ENCODE data around the gene C6orf120.
"Not testable (repeated sequence)": the region's sequence is repeated elsewhere in the genome, so short reads cannot be mapped to it uniquely, and the experiment has no call there.

The C6orf120 gene

DNA sequence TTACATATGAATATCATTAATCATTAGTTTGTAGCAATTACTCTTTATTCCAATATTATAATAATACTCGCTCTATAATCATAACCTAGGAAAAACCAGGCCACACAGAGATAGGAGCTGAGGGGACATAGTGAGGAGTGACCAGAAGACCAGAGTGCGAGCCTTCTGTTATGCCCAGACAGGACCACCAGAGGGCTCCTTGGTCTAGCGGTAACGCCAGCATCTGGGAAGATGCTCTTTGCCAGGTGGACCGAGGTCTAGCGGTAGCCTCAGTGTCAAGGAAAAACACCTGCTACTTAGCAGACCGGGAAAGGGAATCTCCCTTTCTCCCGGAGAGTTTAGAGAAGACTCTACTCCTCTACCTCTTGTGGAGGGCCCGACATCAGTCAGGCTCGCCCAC is 4.8 kb upstream of the C6orf120 start:
- H3K27me3 Mint-ChIP-seq; H3K36me3 Mint-ChIP-seq (ENCODE audit: low read depth); H3K27ac Mint-ChIP-seq; H3K4me3 Mint-ChIP-seq; intact Hi-C loops (cut with micrococcal nuclease): not testable (repeated sequence)
- H3K4me1 Mint-ChIP-seq (ENCODE audit: low read depth) = peaks cover 22% of the 10 kb centered on the region
- peaks cover 31% of the 10 kb centered on the region for H3K9me3 Mint-ChIP-seq

DNA sequence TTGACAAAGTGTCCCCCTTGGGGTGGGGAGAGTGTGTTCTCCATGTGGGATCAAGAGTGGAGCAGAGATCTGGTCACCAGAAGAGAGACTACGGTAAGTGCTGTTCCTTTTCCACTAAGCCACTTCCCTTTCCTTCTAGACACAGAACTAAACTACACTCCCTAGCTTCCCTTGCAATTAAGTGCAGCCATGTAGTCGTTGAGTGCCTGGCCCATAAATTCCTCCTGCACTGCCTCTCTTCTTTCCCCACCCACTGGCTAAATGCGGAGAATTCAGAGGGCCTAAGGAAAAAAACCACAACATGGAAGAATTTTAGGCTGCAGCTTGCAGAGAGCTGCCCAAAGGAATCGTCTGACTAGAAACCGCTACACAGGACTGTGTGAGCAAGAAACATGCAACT is 1.6 kb upstream of the C6orf120 start:
- Mint-ChIP-seq H3K4me3 (no peak overlapping the region), H3K27me3 (no peaks in the 10 kb centered on the region), H3K9me3 (peaks cover 13% of the 10 kb centered on the region), H3K27ac (peak overlapping the region; percentile 18), H3K36me3 (ENCODE audit: low read depth) (peaks cover 15% of the 10 kb centered on the region), H3K4me1 (ENCODE audit: low read depth) (peaks cover 22% of the 10 kb centered on the region)
- intact Hi-C loops (cut with micrococcal nuclease) = loop anchor here (5.0 kb wide), 3 partner anchors 48 to 607 kb away; partner anchors contain the start of gene FAM120B

DNA sequence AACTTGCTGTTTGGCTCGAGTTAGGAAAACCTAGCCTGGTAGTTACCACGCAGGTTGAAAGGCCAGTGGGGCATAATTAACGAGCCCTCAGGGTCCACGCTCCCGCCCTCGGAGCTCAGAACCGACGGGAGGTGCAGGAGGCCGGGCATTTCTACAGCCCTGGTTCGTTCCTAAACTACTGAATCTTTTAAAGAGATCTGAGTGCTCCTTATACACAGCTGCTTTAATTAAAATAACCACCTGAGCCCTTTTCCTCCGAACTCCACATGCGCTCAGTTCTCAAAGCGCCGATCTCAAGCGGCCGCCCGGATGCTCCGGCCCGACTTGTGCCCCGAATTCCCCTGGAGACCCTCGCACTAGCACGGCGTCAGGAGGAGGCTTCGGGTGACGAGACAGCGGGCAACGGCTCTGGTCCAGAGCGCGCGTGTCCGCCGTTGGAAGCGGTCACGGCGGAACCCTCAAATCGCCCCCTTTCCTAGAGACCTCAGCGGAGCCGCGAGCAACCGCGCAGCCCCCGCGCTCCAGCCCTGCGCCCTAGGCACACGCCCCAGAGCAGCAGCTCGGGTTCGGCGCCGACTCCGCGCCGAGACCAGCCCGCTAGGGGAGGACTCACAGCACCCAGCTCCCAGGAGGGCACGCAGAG is 494 bp upstream of the C6orf120 start:
- H3K36me3 Mint-ChIP-seq (ENCODE audit: low read depth) = peaks cover 19% of the 10 kb centered on the region
- H3K27me3 Mint-ChIP-seq = no peaks in the 10 kb centered on the region
- H3K4me1 Mint-ChIP-seq (ENCODE audit: low read depth) = peaks cover 31% of the 10 kb centered on the region
- H3K9me3 Mint-ChIP-seq = peaks cover 2% of the 10 kb centered on the region
- peak overlapping the region; percentile 87 for H3K27ac Mint-ChIP-seq
- H3K4me3 Mint-ChIP-seq = peak overlapping the region; percentile 87
- intact Hi-C loops (cut with micrococcal nuclease) = loop anchor here (5.0 kb wide), 3 partner anchors 49 to 606 kb away; partner anchors contain the start of gene FAM120B

DNA sequence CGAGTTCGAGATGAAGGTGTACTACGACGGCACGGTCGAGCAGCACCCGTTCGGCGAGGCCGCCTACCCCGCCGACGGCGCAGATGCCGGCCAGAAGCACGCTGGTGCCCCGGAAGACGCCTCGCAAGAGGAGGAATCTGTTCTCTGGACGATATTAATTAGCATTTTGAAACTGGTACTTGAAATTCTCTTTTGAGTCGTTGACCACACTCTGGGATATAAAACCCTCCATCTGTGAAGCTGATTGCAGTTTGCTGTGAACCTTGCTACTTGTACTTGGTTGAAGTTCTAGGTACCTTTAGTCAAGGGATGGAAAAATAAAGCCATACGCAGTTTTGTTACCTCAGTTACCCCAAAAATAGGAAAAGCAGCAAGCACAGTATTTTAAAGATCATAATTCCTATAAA is 917 bp downstream of the C6orf120 start:
- H3K36me3 Mint-ChIP-seq (ENCODE audit: low read depth) = peaks cover 21% of the 10 kb centered on the region
- intact Hi-C loops (cut with micrococcal nuclease) = loop anchor here (1.0 to 5.0 kb wide), 6 partner anchors 20 to 852 kb away; partner anchors contain the start of genes DYNLT2, ERMARD, FAM120B and TBP
- peak overlapping the region; percentile 87 for H3K4me3 Mint-ChIP-seq
- H3K27ac Mint-ChIP-seq = peak overlapping the region; percentile 87
- H3K9me3 Mint-ChIP-seq = no peaks in the 10 kb centered on the region
- peaks cover 34% of the 10 kb centered on the region for H3K4me1 Mint-ChIP-seq (ENCODE audit: low read depth)
- no peaks in the 10 kb centered on the region for H3K27me3 Mint-ChIP-seq

DNA sequence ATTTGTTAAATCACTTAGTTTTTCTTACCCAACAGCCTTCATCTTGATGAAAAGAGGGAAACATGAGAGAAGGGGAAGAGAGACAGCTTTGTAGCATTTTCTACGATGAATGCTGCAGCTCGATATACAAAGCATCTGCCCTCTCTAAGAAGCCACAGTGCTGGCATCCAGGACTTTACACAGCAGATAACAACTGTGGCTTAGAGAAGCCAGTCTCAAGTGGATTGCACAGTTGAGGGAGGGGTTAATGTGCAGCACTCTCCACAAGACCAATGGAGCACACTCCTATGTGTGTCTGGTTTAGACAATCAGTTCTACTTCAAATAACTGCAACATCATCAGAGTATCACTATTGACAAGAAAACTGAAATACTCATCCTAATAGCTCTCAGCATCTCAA is 5.8 kb downstream of the C6orf120 start:
- H3K4me3 Mint-ChIP-seq = no peak overlapping the region
- no peaks in the 10 kb centered on the region for H3K27me3 Mint-ChIP-seq
- intact Hi-C loops (cut with micrococcal nuclease) = no loop called here
- H3K27ac Mint-ChIP-seq = no peak overlapping the region
- no peaks in the 10 kb centered on the region for H3K9me3 Mint-ChIP-seq
- H3K4me1 Mint-ChIP-seq (ENCODE audit: low read depth) = peaks cover 11% of the 10 kb centered on the region
- peaks cover 26% of the 10 kb centered on the region for H3K36me3 Mint-ChIP-seq (ENCODE audit: low read depth)

DNA sequence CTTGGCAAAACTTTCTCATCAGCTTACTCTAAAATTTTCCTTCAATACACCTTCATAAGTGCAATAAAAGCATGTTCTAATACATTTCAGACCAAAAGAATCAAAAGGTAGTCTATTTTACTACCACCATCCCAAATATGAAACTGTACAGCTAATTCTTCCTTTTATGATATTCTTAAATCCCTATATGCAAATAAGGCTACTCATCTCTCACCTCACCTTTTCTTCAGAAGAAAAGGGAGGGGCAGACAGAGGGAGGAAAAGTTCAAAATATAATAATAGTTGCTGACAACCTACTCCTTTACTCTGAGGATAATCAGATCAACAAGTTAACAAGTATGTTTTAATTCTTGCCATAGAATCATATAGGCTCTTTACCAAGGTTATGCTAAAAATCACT is 7.4 kb downstream of the C6orf120 start:
- intact Hi-C loops (cut with micrococcal nuclease) = no loop called here
- Mint-ChIP-seq H3K27ac (no peak overlapping the region), H3K4me3 (no peak overlapping the region), H3K27me3 (no peaks in the 10 kb centered on the region), H3K9me3 (no peaks in the 10 kb centered on the region), H3K36me3 (ENCODE audit: low read depth) (peaks cover 37% of the 10 kb centered on the region), H3K4me1 (ENCODE audit: low read depth) (peaks cover 11% of the 10 kb centered on the region)

DNA sequence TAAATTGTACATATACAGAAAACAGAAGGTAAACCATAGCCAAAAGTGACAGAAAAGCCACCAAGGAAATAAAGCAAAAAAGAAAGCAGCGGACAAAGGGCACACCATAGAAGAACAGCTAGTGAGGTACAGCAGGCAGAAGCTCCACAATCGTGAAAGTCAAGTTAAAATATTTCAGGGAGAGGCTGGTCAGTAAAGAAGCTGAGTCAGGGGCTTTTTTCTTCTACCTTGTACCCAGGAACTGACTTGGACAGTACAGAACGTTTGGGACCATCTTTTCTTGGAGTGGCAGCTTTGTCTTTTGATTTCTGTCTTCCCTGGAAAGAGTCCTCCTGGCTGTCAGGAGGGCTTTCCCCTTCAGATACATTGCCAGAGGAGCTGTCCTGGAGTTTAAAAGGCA is 8.1 kb downstream of the C6orf120 start:
- Mint-ChIP-seq H3K27ac (no peak overlapping the region), H3K4me1 (ENCODE audit: low read depth) (peaks cover 11% of the 10 kb centered on the region), H3K36me3 (ENCODE audit: low read depth) (peaks cover 44% of the 10 kb centered on the region), H3K27me3 (no peaks in the 10 kb centered on the region), H3K9me3 (no peaks in the 10 kb centered on the region), H3K4me3 (no peak overlapping the region)
- intact Hi-C loops (cut with micrococcal nuclease) = no loop called here

DNA sequence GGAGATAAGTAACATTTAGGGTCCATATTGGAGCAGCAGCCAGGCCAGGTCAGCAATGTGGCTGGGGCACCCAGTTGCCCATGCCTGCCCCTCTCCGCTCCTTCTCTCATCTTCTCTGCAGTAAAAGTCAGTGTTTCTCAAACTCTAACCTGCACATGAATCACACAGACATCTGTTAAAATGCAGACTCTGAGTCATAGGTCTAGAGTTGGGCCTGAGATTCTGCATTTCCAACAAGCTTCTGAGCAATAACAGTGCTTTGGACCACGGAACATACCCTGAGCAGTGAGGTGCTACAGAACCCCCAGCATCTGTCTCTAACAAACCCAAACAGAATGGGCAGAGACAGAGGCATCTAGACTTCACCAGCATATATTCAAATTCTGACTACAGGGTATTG is 12.3 kb downstream of the C6orf120 start:
- no peak overlapping the region for H3K4me3 Mint-ChIP-seq
- H3K27ac Mint-ChIP-seq = no peak overlapping the region
- H3K9me3 Mint-ChIP-seq = no peaks in the 10 kb centered on the region
- intact Hi-C loops (cut with micrococcal nuclease) = no loop called here
- no peaks in the 10 kb centered on the region for H3K27me3 Mint-ChIP-seq
- H3K4me1 Mint-ChIP-seq (ENCODE audit: low read depth) = no peaks in the 10 kb centered on the region
- H3K36me3 Mint-ChIP-seq (ENCODE audit: low read depth) = peaks cover 60% of the 10 kb centered on the region

DNA sequence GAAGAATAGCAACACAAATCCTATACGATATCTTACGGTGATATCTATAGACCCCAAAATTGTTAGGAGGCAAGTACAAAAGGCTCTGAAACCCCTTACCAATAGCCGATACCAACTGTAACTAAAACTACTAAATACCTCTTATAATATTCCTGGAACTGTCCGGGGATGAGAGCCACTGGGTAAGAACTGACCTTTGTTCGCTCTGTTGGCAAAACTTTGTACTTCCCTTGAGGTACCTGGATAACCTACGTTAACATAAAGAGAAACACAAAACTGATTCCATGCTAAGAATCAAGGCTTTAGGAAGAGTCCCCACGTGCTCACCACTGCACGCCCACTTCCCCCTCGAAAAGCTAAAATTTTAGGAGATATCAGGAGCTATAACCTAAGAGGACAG is 12.7 kb downstream of the C6orf120 start:
- Mint-ChIP-seq H3K27ac (no peak overlapping the region), H3K4me1 (ENCODE audit: low read depth) (no peaks in the 10 kb centered on the region), H3K4me3 (no peak overlapping the region), H3K27me3 (no peaks in the 10 kb centered on the region), H3K36me3 (ENCODE audit: low read depth) (peaks cover 60% of the 10 kb centered on the region), H3K9me3 (no peaks in the 10 kb centered on the region)
- intact Hi-C loops (cut with micrococcal nuclease) = no loop called here

DNA sequence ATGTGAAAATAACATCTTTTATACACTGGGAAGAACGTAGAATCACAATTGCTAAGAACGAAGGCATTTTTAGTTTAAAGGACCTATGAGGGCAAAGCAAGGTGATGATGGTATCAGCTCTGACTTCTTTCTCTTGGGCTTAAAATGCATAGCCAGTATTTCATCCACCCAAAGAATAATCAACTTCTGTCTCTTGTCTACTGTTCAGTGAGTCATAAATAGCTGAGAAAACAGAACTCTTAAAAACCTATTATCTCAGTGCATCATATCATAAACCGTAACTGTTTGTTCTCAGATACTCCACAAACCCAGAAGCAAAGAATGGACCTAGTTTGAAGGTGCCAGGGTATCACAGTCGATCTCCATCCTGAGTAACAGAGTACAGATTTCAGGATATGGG is 17.2 kb downstream of the C6orf120 start:
- Mint-ChIP-seq H3K4me3 (no peak overlapping the region), H3K27ac (no peak overlapping the region), H3K36me3 (ENCODE audit: low read depth) (peaks cover 39% of the 10 kb centered on the region), H3K9me3 (no peaks in the 10 kb centered on the region), H3K4me1 (ENCODE audit: low read depth) (peaks cover 19% of the 10 kb centered on the region), H3K27me3 (no peaks in the 10 kb centered on the region)
- intact Hi-C loops (cut with micrococcal nuclease) = no loop called here

DNA sequence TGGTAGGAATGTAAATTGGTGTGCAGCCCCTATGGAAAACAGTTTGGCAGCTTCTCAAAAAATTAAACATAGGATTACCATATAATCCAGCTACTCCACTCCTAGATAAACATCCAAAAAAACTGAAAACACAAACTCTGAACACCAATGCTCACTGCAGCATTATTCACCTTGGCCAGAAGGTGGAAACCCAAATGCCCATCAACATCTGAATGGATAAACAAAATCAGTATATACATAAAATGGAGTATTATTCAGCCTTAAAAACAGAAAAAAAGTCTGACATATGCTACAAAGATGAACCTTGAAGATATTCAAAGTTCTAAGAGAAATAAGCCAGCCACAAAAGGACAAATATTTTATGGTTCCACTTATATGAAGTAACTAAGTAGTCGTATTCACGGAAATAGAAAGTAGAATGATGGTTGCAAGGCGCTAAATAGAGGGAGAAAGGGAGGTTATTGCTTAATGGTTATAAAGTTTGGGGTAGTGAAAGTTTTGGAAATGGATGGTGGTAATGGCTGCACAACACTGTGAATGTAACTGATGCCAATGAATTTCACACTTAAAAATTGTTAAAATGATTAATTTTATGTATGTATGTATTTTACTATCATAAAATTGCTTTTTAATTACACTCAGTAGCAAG is 18.4 kb downstream of the C6orf120 start:
- H3K36me3 Mint-ChIP-seq (ENCODE audit: low read depth) = peaks cover 27% of the 10 kb centered on the region
- intact Hi-C loops (cut with micrococcal nuclease) = no loop called here
- no peak overlapping the region for H3K27ac Mint-ChIP-seq

DNA sequence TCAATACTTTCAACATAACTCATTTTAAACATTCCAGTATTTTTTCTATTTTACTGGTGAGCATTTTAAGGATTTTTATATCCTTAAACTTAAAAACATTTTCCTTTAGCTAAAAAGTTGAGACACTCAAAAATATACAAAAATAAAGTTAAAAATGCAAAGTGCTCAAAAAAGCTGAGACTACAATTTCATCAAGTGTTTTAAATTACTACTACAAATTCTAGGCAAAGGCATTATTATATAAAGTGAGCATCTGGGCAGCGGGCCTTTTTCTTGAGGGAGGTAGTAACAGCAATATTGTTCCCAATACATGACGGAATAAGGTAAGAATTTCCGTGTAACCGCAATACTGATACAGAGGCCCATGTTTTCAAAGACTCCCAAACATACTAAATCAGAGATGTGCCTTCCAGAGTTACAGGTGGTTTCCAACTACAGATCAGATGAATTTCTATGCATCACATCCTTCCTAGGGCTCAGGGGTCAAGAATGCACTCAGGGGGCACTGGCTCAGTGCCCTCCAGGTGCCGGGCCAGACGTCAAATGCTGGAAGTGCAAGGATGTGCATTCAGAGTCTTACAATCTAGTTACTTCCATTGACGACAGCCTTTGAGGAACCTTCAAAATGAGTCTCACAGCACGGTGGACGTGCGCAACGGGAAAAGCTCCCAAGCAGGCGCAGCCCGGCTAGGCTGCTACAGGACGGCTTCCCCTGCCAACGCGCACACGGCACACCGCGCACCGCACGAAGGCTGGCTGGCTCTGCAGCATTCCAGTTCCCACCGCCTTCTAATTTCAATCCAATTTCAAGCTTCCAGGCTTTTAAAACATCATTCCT is 20.7 kb downstream of the C6orf120 start:
- peaks cover 19% of the 10 kb centered on the region for H3K4me1 Mint-ChIP-seq (ENCODE audit: low read depth)
- no peaks in the 10 kb centered on the region for H3K9me3 Mint-ChIP-seq

More for the DNA sequence above, 18.4 kb downstream of the C6orf120 start:
- Mint-ChIP-seq H3K27me3 (no peaks in the 10 kb centered on the region), H3K9me3 (no peaks in the 10 kb centered on the region), H3K4me1 (ENCODE audit: low read depth) (peaks cover 19% of the 10 kb centered on the region), H3K4me3 (no peak overlapping the region)

DNA sequence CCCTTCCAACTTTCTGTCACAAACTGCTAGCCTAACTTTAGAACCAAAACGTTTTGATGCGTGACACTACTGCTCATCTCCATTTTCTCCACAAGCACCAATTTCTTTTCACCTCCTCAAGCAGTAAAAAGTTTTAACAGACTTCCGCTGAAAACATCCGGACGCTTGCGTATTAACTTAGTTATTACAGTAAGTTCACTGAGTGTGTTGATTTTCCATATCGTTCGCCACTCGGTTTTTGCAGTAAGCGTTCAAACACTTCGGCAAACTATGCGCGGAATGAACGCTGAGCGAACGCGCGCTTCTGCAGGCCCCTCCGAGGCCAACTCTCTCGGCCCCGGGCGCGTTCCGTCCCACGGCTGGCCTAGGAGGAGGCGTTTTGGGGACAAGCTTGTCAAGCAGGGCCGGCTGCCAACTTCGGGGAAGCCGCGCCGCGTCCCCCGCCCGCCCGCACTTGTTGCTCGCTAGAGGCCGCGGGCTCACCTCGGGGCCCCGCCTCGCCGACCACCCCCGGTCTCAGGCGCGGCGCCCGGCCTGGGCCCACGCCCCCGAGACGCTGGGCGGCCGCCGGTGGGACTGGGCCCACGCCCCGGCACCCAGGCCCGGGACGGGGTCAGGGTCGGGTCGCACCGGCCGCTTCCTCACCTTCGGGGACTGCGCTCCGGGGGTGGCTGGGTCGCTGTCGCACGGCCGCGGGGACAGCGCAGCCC is 21.4 kb downstream of the C6orf120 start:
- Mint-ChIP-seq H3K27ac (peak overlapping the region; percentile 94), H3K4me3 (peak overlapping the region; percentile 97), H3K9me3 (no peaks in the 10 kb centered on the region), H3K27me3 (peaks cover 4% of the 10 kb centered on the region), H3K4me1 (ENCODE audit: low read depth) (peaks cover 19% of the 10 kb centered on the region), H3K36me3 (ENCODE audit: low read depth) (peaks cover 7% of the 10 kb centered on the region)
- intact Hi-C loops (cut with micrococcal nuclease) = loop anchor here (1.0 kb wide), 2 partner anchors 21 to 28 kb away; partner anchors contain the start of genes C6orf120, DYNLT2, ERMARD and WDR27

More for the DNA sequence above, 20.7 kb downstream of the C6orf120 start:
- peak overlapping the region; percentile 94 for H3K27ac Mint-ChIP-seq
- peak overlapping the region; percentile 97 for H3K4me3 Mint-ChIP-seq
- intact Hi-C loops (cut with micrococcal nuclease) = loop anchor here (1.0 kb wide), 2 partner anchors 20 to 29 kb away; partner anchors contain the start of genes C6orf120, DYNLT2, ERMARD and WDR27
- peaks cover 7% of the 10 kb centered on the region for H3K36me3 Mint-ChIP-seq (ENCODE audit: low read depth)
- H3K27me3 Mint-ChIP-seq = peaks cover 4% of the 10 kb centered on the region

Measured in dendritic cell treated with granulocyte-macrophage colony-stimulating factor and Interleukin-4, amounts not matched to agents 40 ng/mL and 50 ng/mL, for 4 days (primary cell).